Effector CD4-positive, alpha-beta T cell (primary cell): ENCODE results near the gene GLRA3.
"Not testable (repeated sequence)": the region's sequence is repeated elsewhere in the genome, so short reads cannot be mapped to it uniquely, and the experiment has no call there.

Experiments
- DNase-seq: peaks from one replicate; pipeline ENCODE4 v3.0.0-alpha.2; 2020

The GLRA3 gene

DNA sequence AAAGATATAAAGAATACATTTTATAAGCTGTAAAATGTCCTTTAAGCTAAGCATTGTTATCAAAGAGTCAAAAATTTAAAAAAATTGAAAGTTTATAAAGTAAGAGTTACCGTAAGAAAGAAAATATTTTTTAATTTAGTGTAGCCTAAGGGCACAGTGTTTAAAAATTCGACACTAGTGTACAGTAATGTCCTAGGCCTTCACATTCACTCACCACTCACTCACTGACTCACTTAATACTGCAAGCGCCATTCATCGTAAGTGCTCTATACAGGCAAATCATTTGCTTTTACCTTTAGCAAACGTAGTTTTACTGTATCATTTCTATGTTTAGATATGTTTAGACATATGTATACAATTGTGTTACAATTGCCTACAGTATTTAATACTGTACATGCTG lies 20.2 kb downstream of the GLRA3 start:
- DNase-seq, result no peak

DNA sequence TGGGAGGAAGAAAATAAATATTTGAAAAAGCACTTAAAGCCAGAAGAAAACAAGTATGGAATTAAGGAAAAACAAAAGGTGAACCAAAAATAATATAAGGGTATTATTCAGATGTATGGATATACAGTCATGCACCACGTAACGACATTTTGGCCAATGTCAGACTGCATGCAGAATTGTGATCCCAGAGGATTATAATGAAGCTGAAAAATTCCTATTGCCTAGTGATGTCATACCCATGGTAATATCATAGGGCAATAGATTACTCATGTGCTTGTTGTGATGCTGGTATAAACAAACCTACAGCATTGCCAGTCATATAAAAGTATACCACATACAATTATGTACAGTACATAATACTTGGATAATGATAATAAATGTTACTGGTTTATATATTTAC lies 20.9 kb downstream of the GLRA3 start:
- no peak for DNase-seq

DNA sequence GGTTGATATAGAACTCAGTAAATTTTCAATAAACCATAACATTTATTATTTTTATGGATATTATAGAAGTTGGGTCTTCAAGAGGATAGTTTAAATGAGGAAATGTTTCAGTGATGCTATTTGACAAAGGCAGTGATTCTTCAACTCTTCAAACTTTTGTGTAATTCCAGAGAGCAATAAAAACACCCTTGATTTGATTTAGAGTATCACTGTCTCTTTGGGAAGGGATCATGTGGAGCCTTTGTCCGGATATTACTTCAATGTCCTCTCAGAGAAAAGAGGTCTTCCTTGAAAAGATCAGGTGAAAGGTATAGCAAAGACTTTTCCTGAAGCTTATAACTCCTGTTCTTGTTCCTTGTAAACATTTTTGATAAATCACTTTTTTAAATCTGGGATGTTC lies 23.3 kb downstream of the GLRA3 start:
- no peak for DNase-seq

DNA sequence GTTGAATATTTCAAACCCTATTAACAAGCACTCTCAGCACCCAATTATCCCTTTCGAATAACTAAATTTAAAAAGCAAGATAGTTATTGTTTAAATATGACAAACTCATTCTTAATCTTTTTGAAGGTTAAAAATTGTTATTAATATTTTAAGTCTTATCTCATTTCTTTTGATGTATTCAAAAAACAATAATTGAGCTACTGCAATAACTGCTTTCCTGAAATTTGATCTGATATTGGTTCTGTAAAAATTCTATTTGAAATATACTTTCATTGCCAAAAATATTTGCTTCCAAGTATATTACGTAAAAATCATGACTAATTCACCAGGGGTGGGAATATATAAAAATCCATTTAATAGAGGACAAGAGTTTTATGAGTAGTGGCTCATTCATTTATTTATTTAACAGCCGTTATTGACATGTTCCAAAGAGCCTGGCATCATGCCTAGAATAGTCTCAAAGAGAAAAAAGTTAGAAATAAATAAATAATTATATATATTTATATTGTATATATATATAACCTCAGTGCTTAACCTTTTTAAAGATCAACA lies 34.4 kb downstream of the GLRA3 start:
- no peak for DNase-seq

DNA sequence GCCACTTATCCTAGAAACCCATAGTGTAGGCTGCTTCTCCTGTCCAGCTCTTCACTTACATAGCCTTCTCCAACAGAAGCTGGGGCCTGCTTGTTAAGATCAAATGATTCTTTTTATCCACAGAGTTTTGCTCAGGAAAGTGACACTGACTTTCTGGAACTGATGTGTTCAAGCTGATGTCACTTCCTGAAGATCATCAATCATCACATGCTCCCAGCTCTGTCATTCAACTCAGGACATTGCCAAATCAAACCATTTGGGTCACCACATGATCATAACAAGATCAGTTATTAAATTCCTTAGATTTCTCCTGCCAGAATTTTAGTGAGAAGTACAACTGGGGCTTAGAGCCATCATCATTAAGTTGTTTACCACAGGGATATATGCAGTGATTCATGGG lies 39.4 kb downstream of the GLRA3 start:
- DNase-seq, result no peak

DNA sequence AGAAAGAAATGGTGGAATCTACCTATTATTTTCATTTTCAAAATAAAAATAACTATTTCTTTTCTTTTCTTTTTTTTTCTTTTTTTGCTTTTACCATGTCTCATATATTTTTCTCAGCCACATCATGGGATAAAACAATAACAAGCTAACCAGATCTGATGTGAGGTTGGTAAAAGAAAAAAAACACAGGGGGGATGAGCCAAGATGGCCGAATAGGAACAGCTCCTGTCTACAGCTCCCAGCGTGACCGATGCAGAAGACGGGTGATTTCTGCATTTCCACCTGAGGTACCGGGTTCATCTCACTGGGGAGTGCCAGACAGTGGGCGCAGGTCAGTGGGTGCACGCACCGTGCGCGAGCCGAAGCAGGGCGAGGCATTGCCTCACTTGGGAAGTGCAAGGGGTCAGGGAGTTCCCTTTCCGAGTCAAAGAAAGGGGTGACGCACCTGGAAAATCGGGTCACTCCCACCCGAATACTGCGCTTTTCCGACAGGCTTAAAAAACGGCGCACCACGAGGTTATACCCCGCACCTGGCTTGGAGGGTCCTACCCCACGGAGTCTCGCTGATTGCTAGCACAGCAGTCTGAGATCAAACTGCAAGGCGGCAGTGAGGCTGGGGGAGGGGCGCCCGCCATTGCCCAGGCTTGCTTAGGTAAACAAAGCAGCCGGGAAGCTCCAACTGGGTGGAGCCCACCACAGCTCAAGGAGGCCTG lies 50.6 kb downstream of the GLRA3 start:
- not testable (repeated sequence) for DNase-seq

DNA sequence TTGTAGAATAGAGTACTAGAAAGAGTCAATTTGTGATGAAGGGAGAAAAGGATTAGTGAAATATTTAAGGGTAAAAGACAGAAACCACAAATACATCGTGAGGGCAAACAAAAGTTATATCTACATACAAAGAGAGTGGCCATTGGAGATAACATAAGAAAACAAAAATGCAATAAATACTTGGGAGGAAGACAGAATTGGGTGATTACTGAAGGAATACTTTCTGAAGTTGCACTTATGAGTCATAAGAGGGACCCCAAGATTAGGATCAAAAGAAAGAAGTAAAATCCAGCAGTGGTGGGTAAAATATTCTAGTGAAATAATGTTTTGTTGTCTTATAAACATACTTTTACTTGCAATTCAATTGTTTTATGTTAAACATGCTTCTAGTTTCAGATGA lies 53.7 kb downstream of the GLRA3 start:
- DNase-seq, result no peak

DNA sequence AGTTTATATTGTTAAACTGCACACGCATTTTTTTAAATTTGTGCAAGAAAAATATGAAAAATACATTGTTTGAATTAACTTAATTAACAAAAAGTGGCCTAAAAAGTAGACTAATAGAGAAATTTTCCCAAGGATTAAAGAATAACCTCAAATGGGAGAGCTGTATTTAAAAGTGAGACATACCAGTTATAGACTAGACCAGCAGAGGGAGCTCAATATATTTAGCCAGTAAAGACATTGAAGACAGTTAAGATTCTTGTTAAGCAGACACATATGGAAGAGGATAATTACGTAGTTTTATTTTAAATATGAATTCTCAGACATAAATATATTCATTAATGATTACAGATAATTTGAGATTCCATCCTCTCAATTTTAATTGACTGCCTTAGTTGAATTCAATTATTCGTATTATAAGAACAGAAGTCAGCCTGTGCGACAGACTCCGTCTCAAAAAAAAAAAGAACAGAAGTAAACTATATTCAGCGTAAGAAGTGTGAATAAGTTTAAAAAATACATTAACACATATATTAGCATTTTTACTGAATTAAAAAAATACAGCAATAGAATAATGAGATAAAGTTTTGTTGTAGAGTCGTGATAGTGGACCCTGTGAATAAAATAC lies 64.8 kb downstream of the GLRA3 start:
- DNase-seq, result no peak

DNA sequence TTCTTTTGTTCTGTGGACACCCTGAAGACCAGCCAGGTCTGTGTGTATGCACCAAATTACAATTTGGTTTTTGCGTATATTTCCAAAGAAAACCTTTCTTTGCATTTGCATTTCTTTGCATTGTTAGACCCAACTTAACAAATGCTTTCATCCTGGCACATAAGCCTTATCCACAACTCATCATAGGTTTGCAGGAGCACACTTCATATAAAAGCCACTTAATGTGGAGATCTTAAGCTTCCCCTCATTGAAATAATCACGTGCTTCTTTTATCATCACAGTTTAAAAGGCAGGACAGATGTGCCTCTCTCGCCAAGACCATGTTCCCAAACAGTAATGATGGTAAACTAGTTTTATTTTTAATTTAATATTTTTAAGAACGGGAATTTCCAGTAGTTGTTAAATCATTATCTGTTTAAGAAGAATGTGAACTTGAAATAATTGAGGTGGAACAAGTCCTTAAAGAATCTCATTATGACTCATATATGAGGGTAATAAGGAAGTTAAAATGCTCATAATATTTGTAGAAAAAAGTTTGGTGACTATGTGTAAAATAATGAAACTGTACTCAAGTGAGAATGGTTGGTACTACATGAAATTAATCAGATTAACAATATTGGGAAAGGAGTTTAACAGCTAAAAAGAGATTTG lies 65.5 kb downstream of the GLRA3 start:
- DNase-seq, result no peak

DNA sequence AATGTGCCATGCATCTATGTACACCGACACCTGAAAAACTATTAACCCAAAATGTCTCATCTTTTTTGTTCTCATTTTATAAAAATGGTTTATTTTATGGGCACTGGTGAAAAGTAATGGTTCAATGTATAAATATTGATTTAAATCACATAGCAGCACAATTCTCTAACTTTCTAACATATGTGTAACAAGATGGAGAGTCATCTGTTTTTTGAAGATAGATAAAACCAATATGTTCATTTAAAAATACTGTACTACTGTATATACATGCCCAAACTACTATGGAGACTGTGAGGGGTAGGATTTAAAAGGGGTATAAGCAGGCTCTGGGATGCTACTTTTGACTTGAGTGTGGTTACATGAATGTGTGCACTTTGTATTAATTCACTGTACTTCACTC lies 67.6 kb downstream of the GLRA3 start:
- DNase-seq, result no peak

DNA sequence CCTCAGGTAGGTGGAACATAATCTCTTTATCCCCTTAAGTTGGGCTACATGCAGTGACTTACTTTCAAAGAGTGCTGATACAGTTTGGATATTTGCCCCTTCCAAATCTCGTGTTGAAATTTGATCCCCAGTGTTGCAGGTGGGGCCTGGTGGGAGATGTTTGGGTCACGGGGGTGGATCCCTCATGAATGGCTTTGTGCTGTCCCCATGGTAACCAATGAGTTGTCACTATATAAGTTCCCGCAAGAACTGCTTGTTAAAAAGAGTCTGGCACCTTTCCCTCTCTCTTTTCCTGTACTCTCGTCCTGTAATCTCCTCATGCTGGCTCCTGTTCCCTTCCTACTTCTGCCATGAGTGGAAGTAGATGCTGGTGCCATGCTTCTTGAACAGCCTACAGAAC lies 71.3 kb downstream of the GLRA3 start:
- DNase-seq, result no peak

DNA sequence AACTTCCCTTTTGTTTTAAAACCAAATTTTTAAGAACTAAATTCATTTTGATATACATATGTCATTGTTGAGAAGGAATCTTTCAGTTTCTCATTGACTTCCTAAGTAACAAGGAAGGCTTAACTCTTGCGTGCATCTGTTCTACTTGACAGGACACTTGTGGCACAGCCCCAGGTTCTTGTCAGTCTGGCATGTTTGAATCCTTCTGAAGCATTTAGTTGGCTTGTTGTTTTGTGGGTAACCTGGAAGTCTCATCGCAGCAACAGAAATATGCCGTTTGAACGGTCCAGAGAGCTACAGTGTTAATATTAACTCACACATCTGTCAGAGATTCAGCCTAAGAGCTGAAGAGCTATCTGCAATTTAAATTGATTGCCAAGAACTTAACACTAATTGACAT lies 76.0 kb downstream of the GLRA3 start:
- DNase-seq, result no peak

DNA sequence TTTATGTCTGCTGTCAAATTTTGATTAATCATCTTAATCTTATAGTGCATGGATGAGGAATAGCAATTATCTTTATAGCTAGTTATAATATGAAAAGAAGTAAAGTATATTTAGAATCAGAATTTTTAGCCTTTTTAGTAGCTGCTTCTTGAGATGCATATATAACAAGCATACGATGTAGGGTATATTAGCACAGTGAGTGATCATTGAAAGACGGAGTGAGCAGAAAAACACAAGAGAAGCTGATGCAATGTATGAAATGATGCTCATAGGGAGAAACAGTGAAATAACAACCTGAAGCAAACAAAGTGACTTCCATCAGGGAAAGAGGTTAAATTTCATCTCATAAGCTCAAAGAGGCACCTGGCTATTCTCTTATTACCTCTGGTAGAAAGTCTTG lies 77.0 kb downstream of the GLRA3 start:
- no peak for DNase-seq

DNA sequence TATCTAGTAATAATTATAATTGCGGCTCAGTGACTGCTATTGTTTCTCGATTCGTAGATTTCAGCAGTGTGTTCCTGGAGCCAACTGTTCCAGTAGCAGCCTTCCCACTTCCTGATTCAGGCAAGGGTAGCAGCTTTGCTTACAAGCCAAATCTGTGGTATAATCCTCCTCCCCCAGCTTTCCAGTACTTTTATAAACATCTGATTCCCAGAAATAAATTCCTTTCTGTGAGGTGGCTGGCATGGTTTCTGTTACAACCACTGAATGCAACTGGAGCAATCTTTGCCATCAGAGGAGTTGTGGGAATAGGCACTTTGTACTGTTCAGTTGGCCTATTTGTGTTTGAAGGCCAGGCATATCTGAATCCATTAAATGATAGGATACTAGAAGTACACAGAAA lies 80.0 kb downstream of the GLRA3 start:
- DNase-seq, result no peak

DNA sequence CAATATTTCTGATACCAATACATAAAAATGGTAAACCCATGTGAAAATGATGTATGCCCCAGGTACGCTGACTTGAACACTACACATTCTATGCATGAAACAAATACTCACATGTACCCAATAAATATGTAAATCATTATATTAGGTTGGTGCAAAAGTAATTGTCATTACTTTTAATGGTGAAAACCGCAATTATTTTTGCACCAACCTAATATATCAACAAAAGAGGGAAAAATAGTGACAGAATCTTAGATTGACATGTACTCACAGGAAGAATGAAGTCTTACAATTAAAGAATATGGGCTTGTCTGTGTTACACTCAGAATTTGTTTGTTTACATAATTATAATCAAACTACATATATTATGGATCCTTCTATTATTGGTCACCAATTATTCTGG lies 82.3 kb downstream of the GLRA3 start:
- no peak for DNase-seq

DNA sequence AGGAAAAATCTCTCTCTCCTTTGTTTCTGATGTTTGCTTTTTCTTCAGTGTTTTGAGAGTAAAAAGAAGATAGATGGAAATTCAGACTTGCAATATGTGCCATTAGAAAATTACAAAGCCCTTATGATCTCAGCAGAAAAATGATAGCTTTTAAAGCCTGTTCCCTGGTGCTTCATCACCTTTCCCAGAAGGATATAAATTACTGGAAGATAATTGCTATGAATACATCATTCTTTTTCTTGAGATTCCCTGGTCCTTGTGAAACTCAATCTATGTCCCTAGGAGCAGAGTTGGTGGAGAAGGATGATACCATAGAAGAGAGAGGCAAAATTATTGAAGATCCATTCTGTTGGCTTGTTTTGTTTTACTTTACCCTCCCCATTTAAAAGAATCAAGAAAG lies 86.5 kb downstream of the GLRA3 start:
- DNase-seq, result no peak

DNA sequence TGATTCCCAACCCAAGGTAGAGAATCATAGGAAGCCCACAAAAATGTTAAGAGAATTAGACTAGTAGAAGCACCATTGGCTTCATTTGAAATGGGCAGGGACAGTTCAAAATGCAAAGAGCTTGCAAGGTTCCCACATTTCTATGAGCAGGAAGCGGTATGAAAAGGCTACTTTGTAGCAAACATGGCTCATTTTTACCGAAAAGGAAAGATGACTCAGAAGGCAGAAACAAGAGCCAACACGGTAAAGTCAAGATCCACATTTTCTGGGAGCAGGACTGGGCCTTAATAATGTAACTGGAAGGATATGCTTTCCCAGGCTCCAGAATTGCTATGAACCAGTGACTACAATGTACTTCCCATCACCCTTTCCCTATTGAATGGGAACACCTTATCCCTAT lies 89.5 kb downstream of the GLRA3 start:
- no peak for DNase-seq

DNA sequence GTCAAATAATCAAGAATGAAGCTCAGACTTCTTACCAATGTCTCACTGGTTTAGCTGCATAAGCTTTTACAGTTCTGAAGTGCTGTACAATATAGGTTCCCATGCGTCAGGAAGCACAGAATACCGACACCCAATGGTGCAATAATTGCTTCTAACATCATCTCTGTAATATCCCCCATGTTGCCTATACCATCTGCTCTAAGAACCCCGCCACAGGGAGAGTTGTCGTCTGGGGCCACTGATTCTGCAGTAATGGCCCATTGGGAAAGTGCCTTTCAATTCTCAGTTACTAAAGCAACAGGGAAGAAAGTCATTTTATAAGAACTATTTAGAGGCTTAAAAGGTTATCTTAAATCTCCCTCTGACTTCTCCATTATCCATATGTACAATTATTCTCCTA lies 94.9 kb downstream of the GLRA3 start:
- no peak for DNase-seq

DNA sequence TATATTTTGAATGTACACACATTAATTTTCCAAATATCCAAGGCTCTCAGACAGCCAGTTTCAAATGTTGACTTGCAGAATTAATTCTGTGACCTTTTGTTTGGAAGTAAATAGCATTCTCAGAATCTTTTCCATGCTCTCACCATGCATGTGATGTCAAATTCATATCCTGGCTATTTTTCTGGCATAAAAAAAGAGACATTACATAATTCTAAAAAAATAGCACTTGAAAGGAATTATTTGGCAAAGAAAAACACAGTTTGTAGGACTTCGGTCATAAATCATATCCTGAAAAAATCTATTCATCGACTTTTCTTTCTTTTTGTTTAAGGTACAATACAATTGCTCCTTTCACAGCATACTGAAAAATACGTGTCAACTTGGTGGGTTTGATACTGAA lies 111.2 kb downstream of the GLRA3 start:
- DNase-seq, result no peak

DNA sequence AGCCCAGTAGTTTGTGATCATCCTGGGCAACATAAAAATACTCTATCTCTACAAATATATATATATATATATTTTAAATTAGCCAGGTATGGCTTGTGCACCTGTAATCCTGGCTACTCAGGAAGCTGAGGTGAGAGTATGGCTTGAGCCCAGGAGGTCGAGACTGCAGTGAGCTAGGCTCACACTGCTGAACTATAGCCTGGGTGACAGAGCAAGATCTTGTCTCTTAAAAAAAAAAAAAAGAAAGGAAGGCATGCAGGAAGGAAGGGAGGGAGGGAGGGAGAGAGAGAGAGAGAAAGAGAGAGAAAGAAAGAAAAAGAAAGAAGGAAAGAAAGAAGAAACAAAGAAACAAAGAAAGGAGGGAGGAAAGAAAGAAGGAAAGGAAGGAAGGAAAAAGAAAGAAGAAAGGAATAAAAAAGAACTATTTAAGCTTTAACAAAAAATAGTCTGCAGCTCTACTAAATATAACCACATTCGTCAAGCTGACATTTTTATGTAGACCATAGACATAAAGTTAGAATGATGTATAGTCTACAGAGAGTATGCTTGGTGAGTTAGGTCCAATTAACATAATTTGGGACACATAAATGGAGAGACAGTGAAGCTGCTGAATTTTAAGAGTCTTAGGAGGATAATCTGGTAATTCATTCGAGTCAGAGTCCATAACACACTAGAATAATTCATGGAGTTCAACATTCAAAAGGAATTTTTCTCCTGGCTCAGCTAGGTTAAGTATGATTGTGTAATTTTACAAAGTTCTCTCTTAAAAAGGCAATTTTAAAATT lies 111.9 kb downstream of the GLRA3 start:
- DNase-seq, result no peak

DNA sequence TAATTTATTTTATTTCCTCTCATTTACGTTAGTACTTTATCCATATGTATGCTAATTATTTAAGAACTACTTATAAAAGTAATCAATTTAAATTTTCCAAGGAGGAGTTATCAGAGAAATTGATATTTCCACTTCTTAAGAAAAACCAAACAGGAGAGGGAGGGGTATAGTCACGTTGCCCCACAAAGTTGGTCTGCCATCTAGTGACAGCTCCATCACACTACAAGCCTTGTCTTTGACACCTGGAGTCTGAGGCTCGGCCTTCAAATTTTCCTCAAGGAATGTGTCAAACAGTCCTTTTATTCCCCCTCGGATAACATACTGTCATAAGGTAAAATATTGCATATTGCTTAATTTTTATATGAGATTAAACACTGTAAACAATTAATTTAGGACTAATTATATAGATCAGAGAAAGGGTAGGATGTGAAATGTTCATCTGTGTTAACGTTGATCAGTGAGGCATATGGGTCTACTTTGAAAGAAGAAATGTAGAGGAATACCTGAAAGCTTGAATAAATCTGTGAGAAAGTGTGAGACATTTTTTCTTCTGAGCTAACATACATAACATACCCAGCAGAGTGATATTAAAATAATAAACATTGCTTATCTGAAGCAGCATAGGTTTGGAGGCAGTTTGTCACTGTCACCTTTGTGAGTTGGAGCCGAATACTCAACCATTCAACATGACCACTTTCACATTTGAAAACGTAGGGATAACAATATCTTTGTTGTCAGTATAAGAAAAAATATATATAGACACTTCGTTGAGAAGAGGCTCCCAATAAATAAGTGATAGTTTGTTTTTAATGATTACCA lies 114.4 kb downstream of the GLRA3 start:
- DNase-seq, result no peak

DNA sequence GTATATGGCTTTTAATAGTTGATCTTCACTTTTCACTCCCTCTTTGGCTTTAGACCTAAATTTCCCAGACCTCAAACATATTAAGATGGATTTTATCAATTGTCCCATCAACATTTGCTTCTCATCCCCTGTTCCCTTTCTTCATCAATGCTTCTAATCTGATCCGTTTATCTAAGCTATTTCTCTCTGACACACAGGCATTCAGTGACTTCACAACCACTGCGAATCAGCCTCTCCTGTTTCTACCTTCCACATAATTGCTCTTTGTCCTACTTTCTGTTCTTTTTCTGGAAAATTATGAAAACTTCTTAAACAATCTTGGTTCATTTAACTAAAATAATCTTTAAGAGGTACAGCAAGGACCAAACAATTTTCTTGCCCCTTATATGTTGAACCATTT lies 115.2 kb downstream of the GLRA3 start:
- DNase-seq, result no peak

DNA sequence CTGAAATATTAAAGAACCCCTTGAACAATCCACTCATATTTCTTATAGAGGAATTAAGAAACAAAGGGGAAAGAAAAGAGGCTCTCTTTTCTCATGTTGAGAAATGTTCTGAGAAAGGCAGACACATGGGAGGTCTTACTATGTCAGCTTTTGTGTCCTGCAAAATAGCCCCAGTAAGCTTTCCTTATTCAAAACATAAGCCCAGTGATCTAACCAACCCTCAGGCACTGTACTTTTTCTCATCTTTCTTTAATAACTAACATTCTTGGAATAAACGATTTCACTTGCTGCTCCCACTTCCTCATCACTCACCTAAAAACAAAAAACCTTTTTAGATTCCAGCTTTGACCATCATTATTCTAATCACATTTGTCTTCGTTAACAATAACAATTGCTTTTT lies 115.9 kb downstream of the GLRA3 start:
- DNase-seq, result no peak
